Measurements from ENCODE around the gene PHC2.

PHC2 gene

GRCh38 chr1:33289858-33290154, 141.1 kb downstream of the PHC2 start:
- no peak for DNase-seq (ENCODE audit: low read depth)

GRCh38 chr1:33288976-33289857, 141.7 kb downstream of the PHC2 start:
- DNase-seq (ENCODE audit: low read depth): no peak

- DNase-seq (ENCODE audit: low read depth): no peak
Observed at GRCh38 chr1:33287317-33287716, 143.6 kb downstream of the PHC2 start.

GRCh38 chr1:33286451-33287185, 144.3 kb downstream of the PHC2 start:
- DNase-seq (ENCODE audit: low read depth): no peak

- no peak for DNase-seq (ENCODE audit: low read depth)
Observed at GRCh38 chr1:33284049-33284448, 146.8 kb downstream of the PHC2 start.

GRCh38 chr1:33282791-33283190, 148.1 kb downstream of the PHC2 start:
- DNase-seq (ENCODE audit: low read depth): no peak

GRCh38 chr1:33281554-33282303, 149.2 kb downstream of the PHC2 start:
- DNase-seq (ENCODE audit: low read depth): no peak

GRCh38 chr1:33280091-33280661, 150.7 kb downstream of the PHC2 start:
- DNase-seq (ENCODE audit: low read depth): no peak

GRCh38 chr1:33277488-33278084, 153.3 kb downstream of the PHC2 start:
- DNase-seq (ENCODE audit: low read depth): no peak

- no peak for DNase-seq (ENCODE audit: low read depth)
Observed at GRCh38 chr1:33276573-33277298, 154.2 kb downstream of the PHC2 start.

- no peak for DNase-seq (ENCODE audit: low read depth)
Observed at GRCh38 chr1:33275706-33276572, 155.0 kb downstream of the PHC2 start.

- DNase-seq (ENCODE audit: low read depth): no peak
Observed at GRCh38 chr1:33275195-33275594, 155.7 kb downstream of the PHC2 start.

- no peak for DNase-seq (ENCODE audit: low read depth)
Observed at GRCh38 chr1:33274446-33274845, 156.4 kb downstream of the PHC2 start.

- no peak for DNase-seq (ENCODE audit: low read depth)
Observed at GRCh38 chr1:33273961-33274371, 156.9 kb downstream of the PHC2 start.

Data from activated T-cell treated with anti-CD3 and anti-CD28 coated beads for 24 hours (primary cell).